ENCODE data around the gene PCDHA9. TPM values are rescaled to one million over a fixed set of nuclear protein-coding genes. Genes with fewer than 3 reads are reported as not detected.
"Not testable (repeated sequence)": the region's sequence is repeated elsewhere in the genome, so short reads cannot be mapped to it uniquely, and the experiment has no call there.

PCDHA9 gene
- total RNA-seq, 2 experiments from 2014 or later: not detected

- Mint-ChIP-seq H3K9me3 (peaks cover 25% of the 10 kb centered on the region), H3K27ac (no peak within 1 kb of the TSS), H3K4me3 (no peak within 1 kb of the TSS), H3K36me3 (ENCODE audit: low read depth) (peaks cover 6% of the 10 kb centered on the region), H3K4me1 (ENCODE audit: low read depth) (no peaks in the 10 kb centered on the region), H3K27me3 (peaks cover 22% of the 10 kb centered on the region)
- POLR2A ChIA-PET: interaction anchor here (0.6 kb wide), 1 partner anchor 9 kb away, joined by 3 read pairs; no protein-coding TSS in a partner anchor
- DNase-seq (peak; percentile 43), ATAC-seq (no peak)
- TF ChIP-seq CTCF (IDR thresholded peaks at IDR 0.05): no peak
- CTCF ChIA-PET: interaction anchor here (0.9 to 1.9 kb wide), 5 partner anchors 9 to 21 kb away, joined by 3 to 6 read pairs (median 5); partner anchors contain the start of genes PCDHA1 and PCDHA2
- intact Hi-C loops (cut with micrococcal nuclease): no loop called here
Observed at GRCh38 chr5:140806834-140807775, 41.1 kb upstream of the PCDHA9 start, which contains the start of gene PCDHA4. Gene PCDHA4, plus strand, starts transcription at chr5:140807068.

DNA sequence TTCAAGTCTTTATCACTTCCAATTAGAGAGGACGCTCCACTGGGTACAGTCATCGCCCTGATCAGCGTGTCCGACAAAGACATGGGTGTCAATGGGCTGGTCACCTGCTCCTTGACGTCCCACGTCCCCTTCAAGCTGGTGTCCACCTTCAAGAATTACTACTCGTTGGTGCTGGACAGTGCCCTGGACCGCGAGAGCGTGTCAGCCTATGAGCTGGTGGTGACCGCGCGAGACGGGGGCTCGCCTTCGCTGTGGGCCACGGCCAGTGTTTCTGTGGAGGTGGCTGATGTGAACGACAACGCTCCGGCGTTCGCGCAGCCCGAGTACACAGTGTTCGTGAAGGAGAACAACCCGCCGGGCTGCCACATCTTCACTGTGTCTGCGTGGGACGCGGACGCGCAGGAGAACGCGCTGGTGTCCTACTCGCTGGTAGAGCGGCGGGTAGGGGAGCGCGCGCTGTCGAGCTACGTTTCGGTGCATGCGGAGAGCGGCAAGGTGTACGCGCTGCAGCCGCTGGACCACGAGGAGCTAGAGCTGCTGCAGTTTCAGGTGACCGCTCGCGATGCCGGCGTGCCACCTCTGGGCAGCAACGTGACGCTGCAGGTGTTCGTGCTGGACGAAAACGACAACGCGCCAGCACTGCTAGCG lies 39.8 kb upstream of the PCDHA9 start:
- POLR2A ChIA-PET; H3K36me3 Mint-ChIP-seq (ENCODE audit: low read depth): not testable (repeated sequence)
- CTCF ChIA-PET: interaction anchor here (0.9 to 1.9 kb wide), 3 partner anchors 8 to 22 kb away, joined by 3 to 6 read pairs (median 5); partner anchors contain the start of gene PCDHA1

DNA sequence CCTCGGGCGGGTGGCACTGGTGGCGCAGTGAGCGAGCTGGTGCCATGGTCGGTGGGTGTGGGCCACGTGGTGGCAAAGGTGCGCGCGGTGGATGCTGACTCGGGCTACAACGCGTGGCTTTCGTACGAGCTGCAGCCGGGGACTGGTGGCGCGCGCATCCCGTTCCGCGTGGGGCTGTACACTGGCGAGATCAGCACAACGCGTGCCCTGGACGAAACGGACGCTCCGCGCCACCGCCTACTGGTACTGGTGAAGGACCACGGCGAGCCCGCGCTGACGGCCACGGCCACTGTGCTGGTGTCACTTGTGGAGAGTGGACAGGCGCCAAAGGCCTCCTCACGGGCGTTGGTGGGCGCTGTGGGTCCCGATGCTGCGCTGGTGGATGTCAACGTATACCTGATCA lies 39.3 kb upstream of the PCDHA9 start:
- intact Hi-C loops (cut with micrococcal nuclease): no loop called here
- POLR2A ChIA-PET: no interaction called here
- H3K9me3 Mint-ChIP-seq: peaks cover 23% of the 10 kb centered on the region
- no peak for ATAC-seq
- H3K27ac Mint-ChIP-seq: no peak overlapping the region
- peaks cover 20% of the 10 kb centered on the region for H3K27me3 Mint-ChIP-seq
- H3K36me3 Mint-ChIP-seq (ENCODE audit: low read depth): peaks cover 6% of the 10 kb centered on the region
- CTCF ChIA-PET: interaction anchor here (1.0 kb wide), 1 partner anchor 14 kb away, joined by 3 read pairs; no protein-coding TSS in a partner anchor
- DNase-seq: no peak
- TF ChIP-seq CTCF (IDR thresholded peaks at IDR 0.05): no peak
- no peak overlapping the region for H3K4me3 Mint-ChIP-seq
- no peaks in the 10 kb centered on the region for H3K4me1 Mint-ChIP-seq (ENCODE audit: low read depth)

More for the DNA sequence above, 39.8 kb upstream of the PCDHA9 start:
- H3K27ac Mint-ChIP-seq; H3K4me3 Mint-ChIP-seq; intact Hi-C loops (cut with micrococcal nuclease); H3K4me1 Mint-ChIP-seq (ENCODE audit: low read depth); DNase-seq; ATAC-seq: not testable (repeated sequence)
- H3K9me3 Mint-ChIP-seq: peaks cover 24% of the 10 kb centered on the region
- peaks cover 21% of the 10 kb centered on the region for H3K27me3 Mint-ChIP-seq

DNA sequence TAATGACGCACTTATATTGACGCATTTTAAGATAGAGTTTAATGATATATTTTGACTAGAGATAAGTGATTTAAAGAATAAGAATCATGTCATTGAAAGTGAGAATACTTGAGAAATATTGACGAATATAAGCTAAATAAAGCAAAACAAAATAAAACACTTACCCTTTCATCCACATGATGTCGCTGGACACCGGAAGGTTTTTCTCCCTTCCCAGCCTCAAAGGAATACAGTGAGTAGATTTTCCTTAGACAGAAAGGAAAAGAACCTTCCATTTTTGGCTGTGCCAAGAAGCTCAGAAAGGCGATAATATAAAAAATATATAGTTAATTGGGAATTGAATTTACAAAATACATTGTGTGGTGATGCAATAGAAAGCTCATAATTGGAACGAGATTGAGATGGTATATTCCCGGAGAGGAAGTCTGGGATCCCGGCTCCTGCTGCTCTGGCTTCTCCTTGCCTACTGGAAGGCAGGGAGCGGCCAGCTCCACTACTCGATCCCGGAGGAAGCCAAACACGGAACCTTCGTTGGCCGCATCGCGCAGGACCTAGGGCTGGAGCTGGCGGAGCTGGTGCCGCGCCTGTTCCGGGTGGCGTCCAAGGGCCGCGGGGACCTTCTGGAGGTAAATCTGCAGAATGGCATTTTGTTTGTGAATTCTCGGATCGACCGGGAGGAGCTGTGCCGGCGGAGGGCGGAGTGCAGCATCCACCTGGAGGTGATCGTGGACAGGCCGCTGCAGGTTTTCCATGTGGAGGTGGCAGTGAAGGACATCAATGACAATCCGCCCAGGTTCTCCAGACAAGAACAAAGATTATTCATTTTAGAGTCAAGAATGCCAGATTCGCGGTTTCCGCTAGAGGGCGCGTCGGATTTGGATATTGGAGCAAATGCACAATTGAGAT lies 26.6 kb upstream of the PCDHA9 start, which contains the start of gene PCDHA5:
Gene PCDHA5 (plus strand): TSS at position 239 of the 906 bp plus-strand sequence.
- no peak within 1 kb of the TSS for H3K4me3 Mint-ChIP-seq
- ChIA-PET POLR2A (interaction anchor here (0.6 kb wide), 1 partner anchor 491 kb away, joined by 3 read pairs; no protein-coding TSS in a partner anchor), CTCF (interaction anchor here (0.7 to 2.0 kb wide), 3 partner anchors 19 to 701 kb away, joined by 3 to 7 read pairs (median 6); partner anchors contain the start of gene PCDHA8)
- peaks cover 6% of the 10 kb centered on the region for H3K27me3 Mint-ChIP-seq
- TF ChIP-seq CTCF (IDR thresholded peaks at IDR 0.05): no peak
- peak; percentile 58 for DNase-seq
- no peaks in the 10 kb centered on the region for H3K4me1 Mint-ChIP-seq (ENCODE audit: low read depth)
- intact Hi-C loops (cut with micrococcal nuclease): no loop called here
- H3K36me3 Mint-ChIP-seq (ENCODE audit: low read depth): peaks cover 4% of the 10 kb centered on the region
- ATAC-seq: no peak
- peaks cover 5% of the 10 kb centered on the region for H3K9me3 Mint-ChIP-seq
- no peak within 1 kb of the TSS for H3K27ac Mint-ChIP-seq

Measured in activated CD8-positive, alpha-beta T cell treated with anti-CD3 and anti-CD28 coated beads for 36 hours (primary cell).